Vagina (tissue), 2 donors: ENCODE results near the gene SENP2.
"Not testable (repeated sequence)": the region's sequence is repeated elsewhere in the genome, so short reads cannot be mapped to it uniquely, and the experiment has no call there.

ENCODE experiments used
- POLR2A ChIP-seq, 2 donors: fragments of 450-650 bp; IDR thresholded peaks; one replicate each; pipeline ENCODE4 v1.6.1; 2017; ENCODE audit warnings: antibody characterized with exemption in 2 of 2, mild to moderate bottlenecking in 2 of 2, moderate library complexity in 2 of 2
- POLR2AphosphoS5 ChIP-seq, 2 donors: sonication (generic); formaldehyde crosslinking; IDR thresholded peaks; one replicate each; pipeline ENCODE4 v1.9.0; 2017; ENCODE audit warnings: antibody characterized with exemption in 2 of 2, mild to moderate bottlenecking in 2 of 2, low read depth in 1 of 2; ENCODE audit not compliant: insufficient read depth in 1 of 2
- TF ChIP-seq, protein P1 (sequence below), 3 experiments: fragments of 450-650 bp in 2 of 3; fragments of 200-600 bp in 1 of 3; sonication (generic) in 1 of 3; IDR thresholded peaks; one replicate each; pipeline ENCODE4 v1.5.1; 2017 to 2019; ENCODE audit warnings: antibody characterized with exemption in 3 of 3, mild to moderate bottlenecking in 2 of 3, moderate library complexity in 2 of 3

DNA sequence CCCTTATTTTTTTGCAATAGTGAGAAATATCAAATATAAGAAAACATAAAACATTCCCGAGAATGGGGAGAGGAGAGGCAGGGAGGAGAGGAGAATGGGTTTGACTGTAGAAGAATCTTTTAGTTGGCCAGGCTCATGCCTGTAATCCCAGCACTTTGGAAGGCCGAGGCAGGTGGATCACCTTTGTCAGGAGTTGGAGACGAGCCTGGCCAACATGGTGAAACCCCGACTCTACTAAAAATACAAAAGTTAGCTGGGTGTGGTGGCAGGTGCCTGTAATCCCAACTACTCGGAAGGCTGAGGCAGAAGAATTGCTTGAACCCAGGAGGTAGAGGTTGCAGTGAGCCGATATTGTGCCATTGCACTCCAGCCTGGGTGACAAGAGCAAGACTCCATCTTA, 29.5 kb upstream of the SENP2 start:
- TF ChIP-seq, protein P1, sequence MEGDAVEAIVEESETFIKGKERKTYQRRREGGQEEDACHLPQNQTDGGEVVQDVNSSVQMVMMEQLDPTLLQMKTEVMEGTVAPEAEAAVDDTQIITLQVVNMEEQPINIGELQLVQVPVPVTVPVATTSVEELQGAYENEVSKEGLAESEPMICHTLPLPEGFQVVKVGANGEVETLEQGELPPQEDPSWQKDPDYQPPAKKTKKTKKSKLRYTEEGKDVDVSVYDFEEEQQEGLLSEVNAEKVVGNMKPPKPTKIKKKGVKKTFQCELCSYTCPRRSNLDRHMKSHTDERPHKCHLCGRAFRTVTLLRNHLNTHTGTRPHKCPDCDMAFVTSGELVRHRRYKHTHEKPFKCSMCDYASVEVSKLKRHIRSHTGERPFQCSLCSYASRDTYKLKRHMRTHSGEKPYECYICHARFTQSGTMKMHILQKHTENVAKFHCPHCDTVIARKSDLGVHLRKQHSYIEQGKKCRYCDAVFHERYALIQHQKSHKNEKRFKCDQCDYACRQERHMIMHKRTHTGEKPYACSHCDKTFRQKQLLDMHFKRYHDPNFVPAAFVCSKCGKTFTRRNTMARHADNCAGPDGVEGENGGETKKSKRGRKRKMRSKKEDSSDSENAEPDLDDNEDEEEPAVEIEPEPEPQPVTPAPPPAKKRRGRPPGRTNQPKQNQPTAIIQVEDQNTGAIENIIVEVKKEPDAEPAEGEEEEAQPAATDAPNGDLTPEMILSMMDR (IDR thresholded peaks at IDR 0.05) = not testable (repeated sequence)
- TF ChIP-seq POLR2AphosphoS5 (IDR thresholded peaks at IDR 0.05; ENCODE audit: insufficient read depth in 1 of 2, low read depth in 1 of 2); POLR2A (IDR thresholded peaks at IDR 0.05): not testable (repeated sequence)
